ENCODE measurements around the gene ATP11A.
A peak's percentile ranks its signal among the peaks of the same experiment; 100 is the strongest.

Gene ATP11A

DNA sequence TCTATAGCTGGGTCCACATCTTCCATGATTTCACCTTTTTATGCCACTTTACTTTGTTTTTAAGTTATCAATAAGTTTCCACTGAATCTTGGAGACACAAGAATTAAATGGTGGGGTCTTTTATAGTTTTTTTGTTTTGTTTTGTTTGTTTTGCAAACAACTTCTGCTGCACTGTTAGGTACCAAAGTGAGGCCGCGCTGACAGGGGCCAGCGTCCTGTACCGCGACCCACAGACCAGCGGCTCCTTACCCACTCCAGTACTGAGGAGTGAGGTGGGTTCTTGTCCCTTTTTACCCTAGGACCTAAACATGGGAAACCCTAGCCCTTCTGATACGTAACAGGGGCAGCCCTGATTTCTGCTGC, 203.3 kb downstream of the ATP11A start:
- no peak overlapping the region for H3K4me3 Mint-ChIP-seq
- no peak overlapping the region for H3K27ac Mint-ChIP-seq
- no peak for DNase-seq
- peaks cover 74% of the 10 kb centered on the region for H3K27me3 Mint-ChIP-seq
- peaks cover 4% of the 10 kb centered on the region for H3K4me1 Mint-ChIP-seq
- no peaks in the 10 kb centered on the region for H3K36me3 Mint-ChIP-seq
- H3K9me3 Mint-ChIP-seq, result no peaks in the 10 kb centered on the region
- CTCF ChIA-PET, result interaction anchor here (0.6 to 1.2 kb wide), 2 partner anchors 19 to 498 kb away, joined by 3 read pairs; no protein-coding TSS in a partner anchor

DNA sequence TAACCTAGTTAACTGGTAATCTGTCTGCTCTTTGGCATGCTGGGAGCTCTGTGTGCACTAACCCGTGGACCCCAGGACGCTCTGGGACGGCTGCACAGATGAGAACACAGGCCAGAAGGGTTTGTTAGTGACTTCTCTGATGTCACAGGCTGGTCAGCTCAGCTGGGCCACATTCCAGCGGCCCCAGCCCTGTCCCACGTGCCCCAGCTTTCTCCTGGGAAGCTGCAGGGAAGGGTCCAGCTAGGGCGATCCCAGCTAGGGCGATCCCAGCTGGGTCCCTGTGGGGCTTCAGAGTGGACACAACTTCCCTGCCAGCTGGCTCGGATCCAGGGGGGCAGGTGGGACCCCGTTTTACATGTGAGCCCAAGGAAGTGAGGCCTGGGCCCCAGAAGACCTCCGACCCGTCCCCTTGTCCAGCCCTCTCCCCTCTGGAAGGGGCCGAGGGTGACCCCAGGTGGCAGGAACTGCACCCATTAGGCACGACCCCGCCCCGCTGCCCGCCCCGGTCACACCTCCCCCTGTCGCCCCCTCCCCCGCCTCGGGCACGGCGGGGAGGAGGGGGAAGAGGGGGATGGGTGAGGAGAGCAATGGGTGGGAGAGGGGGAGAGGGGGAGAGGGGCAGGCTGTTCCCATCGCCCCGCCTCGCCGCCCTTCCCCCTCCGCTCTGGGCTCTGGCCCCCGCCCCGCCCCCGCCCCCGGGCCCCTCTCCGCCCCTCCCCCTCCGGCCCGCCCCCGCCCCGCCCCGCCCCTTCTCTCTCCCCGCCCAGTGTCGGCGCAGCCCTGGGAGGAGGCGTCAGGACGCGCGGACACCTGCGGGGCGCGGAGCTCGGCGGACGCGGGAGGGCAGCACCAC, 204.0 kb downstream of the ATP11A start:
- H3K4me3 Mint-ChIP-seq, result no peak overlapping the region
- CTCF ChIA-PET, result interaction anchor here (0.6 to 1.2 kb wide), 2 partner anchors 19 to 497 kb away, joined by 3 read pairs; no protein-coding TSS in a partner anchor

GRCh38 chr13:112894423-112894672, 204.5 kb downstream of the ATP11A start:
- H3K27ac Mint-ChIP-seq, result no peak overlapping the region
- CTCF ChIA-PET, result no interaction called here
- no peak overlapping the region for H3K4me3 Mint-ChIP-seq
- H3K9me3 Mint-ChIP-seq, result no peaks in the 10 kb centered on the region
- peaks cover 4% of the 10 kb centered on the region for H3K4me1 Mint-ChIP-seq
- no peak for DNase-seq
- H3K36me3 Mint-ChIP-seq, result no peaks in the 10 kb centered on the region
- peaks cover 72% of the 10 kb centered on the region for H3K27me3 Mint-ChIP-seq

More for the DNA sequence above, 204.0 kb downstream of the ATP11A start:
- no peaks in the 10 kb centered on the region for H3K9me3 Mint-ChIP-seq
- peaks cover 4% of the 10 kb centered on the region for H3K4me1 Mint-ChIP-seq
- peaks cover 74% of the 10 kb centered on the region for H3K27me3 Mint-ChIP-seq
- H3K27ac Mint-ChIP-seq, result no peak overlapping the region
- no peaks in the 10 kb centered on the region for H3K36me3 Mint-ChIP-seq
- peak; percentile 58 for DNase-seq

- Mint-ChIP-seq H3K36me3 (no peaks in the 10 kb centered on the region), H3K27me3 (peaks cover 72% of the 10 kb centered on the region), H3K4me3 (peak overlapping the region; percentile 28), H3K27ac (no peak overlapping the region), H3K4me1 (peaks cover 4% of the 10 kb centered on the region), H3K9me3 (no peaks in the 10 kb centered on the region)
- peak; percentile 26 for DNase-seq
- CTCF ChIA-PET, result interaction anchor here (0.7 kb wide), 1 partner anchor 11 kb away, joined by 3 read pairs; no protein-coding TSS in a partner anchor
Measured at GRCh38 chr13:112894673-112895481, 205.0 kb downstream of the ATP11A start.

DNA sequence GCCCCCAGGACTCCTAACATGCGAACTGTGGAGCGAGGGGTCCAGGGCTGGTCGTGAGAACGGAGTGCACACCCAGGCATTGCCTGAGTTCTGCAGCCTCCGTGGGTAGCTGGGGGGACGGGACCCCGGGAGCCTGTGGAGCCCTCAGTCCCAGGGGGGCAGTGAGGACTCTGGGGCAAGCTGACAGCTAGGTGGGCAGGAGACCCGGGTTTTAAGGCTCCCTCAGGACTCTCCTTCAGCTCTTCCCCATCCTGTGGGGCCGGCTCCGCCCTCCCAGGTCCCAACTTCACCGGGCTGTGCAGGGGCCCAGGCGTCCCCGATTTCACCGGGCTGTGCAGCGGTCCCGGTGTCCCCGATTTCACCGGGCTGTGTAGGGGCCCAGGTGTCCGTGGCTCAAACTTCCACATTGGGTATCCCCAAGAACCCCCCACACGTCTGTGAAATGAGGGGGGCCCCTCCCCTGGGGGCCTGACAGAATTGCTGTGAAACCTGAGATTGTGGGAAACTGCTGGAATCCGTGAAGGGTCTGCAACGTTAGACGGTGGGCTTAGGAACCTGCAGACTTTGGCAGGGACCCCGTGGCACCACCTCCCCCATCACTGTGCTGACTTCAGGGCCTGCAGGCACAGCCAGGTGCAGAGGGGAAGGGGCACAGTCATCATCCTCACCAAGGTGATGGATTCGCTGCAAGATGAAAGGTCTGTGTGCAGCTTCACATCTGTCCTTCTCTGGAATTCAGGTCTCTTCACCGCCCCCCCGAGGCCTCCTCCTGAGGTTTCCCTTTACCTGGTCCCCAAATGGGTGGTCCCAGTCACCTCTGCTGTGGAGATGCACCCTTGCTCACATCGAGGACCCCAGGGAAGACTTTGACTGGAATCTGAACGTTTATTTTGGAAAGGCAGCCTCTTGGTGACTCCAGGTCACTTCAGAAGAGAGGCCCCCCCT, 206.0 kb downstream of the ATP11A start:
- H3K9me3 Mint-ChIP-seq, result no peaks in the 10 kb centered on the region
- peak; percentile 11 for DNase-seq
- H3K4me3 Mint-ChIP-seq, result no peak overlapping the region
- no peak overlapping the region for H3K27ac Mint-ChIP-seq
- H3K4me1 Mint-ChIP-seq, result peaks cover 4% of the 10 kb centered on the region
- no peaks in the 10 kb centered on the region for H3K36me3 Mint-ChIP-seq
- CTCF ChIA-PET, result interaction anchor here (0.7 kb wide), 1 partner anchor 12 kb away, joined by 3 read pairs; no protein-coding TSS in a partner anchor
- peaks cover 75% of the 10 kb centered on the region for H3K27me3 Mint-ChIP-seq

GRCh38 chr13:112896736-112897602, 207.1 kb downstream of the ATP11A start:
- DNase-seq, result no peak
- peaks cover 67% of the 10 kb centered on the region for H3K27me3 Mint-ChIP-seq
- CTCF ChIA-PET, result no interaction called here
- H3K4me3 Mint-ChIP-seq, result no peak overlapping the region
- H3K27ac Mint-ChIP-seq, result no peak overlapping the region
- peaks cover 4% of the 10 kb centered on the region for H3K4me1 Mint-ChIP-seq
- no peaks in the 10 kb centered on the region for H3K9me3 Mint-ChIP-seq
- no peaks in the 10 kb centered on the region for H3K36me3 Mint-ChIP-seq

- Mint-ChIP-seq H3K27me3 (peaks cover 61% of the 10 kb centered on the region), H3K27ac (no peak overlapping the region), H3K4me3 (no peak overlapping the region), H3K9me3 (no peaks in the 10 kb centered on the region), H3K36me3 (no peaks in the 10 kb centered on the region), H3K4me1 (peaks cover 4% of the 10 kb centered on the region)
- CTCF ChIA-PET, result no interaction called here
- no peak for DNase-seq
Measured at GRCh38 chr13:112897603-112897955, 207.7 kb downstream of the ATP11A start.

DNA sequence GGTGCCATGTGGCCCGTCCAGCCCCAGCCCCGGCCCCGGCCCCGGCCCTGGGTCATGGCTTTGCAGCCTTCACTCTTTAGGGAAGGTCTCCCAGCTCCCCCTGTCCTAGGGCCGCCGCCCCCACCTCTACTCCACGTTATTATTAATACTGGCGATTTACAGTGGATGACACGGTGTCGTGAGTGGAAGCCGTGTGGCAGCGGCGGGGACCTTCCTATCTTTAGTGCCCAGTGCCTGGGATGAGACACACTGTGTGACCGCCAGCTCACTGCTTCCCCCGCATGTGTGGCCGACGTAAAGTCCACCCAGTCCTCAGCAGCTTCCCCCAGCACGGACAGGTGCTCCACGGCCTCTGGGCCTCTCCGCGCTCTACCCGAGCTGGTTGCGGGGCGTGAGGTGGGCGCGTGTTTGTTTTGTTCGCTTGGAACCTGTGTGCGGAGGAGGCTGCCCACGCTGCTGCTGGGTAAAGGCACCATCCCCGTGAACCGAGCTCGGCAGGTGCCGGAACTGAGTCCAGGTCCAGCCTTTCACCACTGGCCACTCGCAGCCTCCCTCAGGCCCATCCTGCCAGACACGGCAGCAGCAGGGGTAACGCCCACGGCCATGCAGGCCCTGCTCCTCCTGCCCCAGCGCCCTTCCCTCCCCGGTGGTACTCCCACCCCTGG, 208.2 kb downstream of the ATP11A start:
- Mint-ChIP-seq H3K27ac (no peak overlapping the region), H3K27me3 (peaks cover 57% of the 10 kb centered on the region), H3K4me1 (peaks cover under 1% of the 10 kb centered on the region), H3K4me3 (no peak overlapping the region), H3K9me3 (no peaks in the 10 kb centered on the region), H3K36me3 (no peaks in the 10 kb centered on the region)
- CTCF ChIA-PET, result no interaction called here
- DNase-seq, result no peak

DNA sequence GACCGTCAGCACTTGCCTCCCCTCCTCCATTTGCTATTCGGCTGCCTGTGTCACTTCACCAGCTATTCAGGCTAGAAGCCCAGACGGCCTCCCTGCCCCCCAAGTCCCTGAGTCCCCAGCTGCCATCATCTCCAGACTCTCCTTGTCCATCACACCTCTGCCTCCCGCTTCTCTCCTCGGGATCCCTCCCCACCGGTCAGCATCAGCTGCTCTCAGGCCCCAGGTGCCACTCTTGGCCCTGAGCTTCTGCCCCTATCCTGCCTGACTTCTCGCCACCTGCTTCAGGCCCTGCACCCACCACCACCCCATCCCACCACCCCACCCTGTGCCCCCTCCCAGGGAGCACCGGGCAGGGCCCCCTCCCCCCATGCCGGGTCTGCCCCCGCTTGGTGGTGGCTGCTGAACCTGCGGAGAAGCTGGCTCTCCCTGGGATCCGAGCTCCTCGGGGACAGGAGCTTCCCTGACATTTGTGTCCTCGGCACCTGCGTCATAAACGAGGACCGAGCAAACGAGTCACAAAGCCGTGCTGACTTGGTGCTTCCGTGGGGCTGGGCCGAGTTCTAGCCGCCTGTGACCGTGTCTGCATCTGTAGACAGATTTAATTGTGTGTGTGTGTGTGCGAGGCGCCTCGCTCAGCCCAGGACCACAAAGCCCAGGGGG, 208.9 kb downstream of the ATP11A start:
- no peak for DNase-seq
- Mint-ChIP-seq H3K9me3 (no peaks in the 10 kb centered on the region), H3K27ac (no peak overlapping the region), H3K4me1 (no peaks in the 10 kb centered on the region), H3K36me3 (no peaks in the 10 kb centered on the region), H3K27me3 (peaks cover 53% of the 10 kb centered on the region), H3K4me3 (no peak overlapping the region)
- CTCF ChIA-PET, result no interaction called here

- DNase-seq, result no peak
- Mint-ChIP-seq H3K27ac (no peak overlapping the region), H3K9me3 (no peaks in the 10 kb centered on the region), H3K4me1 (no peaks in the 10 kb centered on the region), H3K4me3 (no peak overlapping the region), H3K36me3 (no peaks in the 10 kb centered on the region), H3K27me3 (peaks cover 49% of the 10 kb centered on the region)
- CTCF ChIA-PET, result no interaction called here
Measured at GRCh38 chr13:112899281-112900225, 209.7 kb downstream of the ATP11A start.

DNA sequence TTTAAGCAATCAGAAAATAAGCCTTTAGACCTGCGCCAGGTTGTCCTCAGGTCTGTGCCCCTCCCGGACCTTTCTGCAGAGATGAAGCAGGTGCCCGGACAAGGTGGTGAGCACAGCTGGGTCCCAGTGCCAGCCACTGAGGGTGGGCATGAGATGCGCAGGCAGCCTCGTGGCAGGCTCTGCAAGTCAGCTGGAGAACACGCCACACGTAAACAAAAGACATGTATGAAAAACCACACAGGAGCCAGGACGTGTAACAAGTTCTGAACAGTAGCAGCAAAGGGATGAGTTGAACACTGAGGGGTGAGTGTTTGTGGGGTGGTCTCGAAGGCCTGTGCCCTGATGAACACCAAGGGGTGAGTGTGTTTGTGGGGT, 210.4 kb downstream of the ATP11A start:
- no peak overlapping the region for H3K27ac Mint-ChIP-seq
- peaks cover 4% of the 10 kb centered on the region for H3K9me3 Mint-ChIP-seq
- no peaks in the 10 kb centered on the region for H3K4me1 Mint-ChIP-seq
- peaks cover 42% of the 10 kb centered on the region for H3K27me3 Mint-ChIP-seq
- H3K4me3 Mint-ChIP-seq, result no peak overlapping the region
- CTCF ChIA-PET, result no interaction called here
- no peak for DNase-seq
- peaks cover 2% of the 10 kb centered on the region for H3K36me3 Mint-ChIP-seq

DNA sequence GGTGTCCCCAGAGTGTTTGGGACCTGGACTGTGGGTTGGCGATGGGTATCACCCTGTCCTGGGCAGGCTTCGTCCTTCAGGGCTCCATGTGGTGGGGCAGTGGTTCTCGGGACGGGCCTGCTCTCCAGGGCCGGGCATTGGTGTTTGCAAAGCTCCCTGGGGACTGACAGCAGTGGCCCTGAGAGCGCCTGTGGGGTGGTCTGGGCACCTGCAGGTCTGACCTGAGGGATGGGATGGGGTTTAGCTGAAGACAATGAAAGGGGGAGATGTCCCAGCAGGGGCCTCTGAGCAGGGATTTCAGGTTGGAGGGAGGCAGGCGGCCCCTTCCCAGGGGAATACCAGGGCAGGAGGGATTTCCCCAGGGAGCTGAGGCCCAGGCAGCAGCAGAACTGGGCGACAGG, 210.9 kb downstream of the ATP11A start:
- Mint-ChIP-seq H3K4me1 (no peaks in the 10 kb centered on the region), H3K4me3 (no peak overlapping the region), H3K36me3 (peaks cover 2% of the 10 kb centered on the region), H3K9me3 (peaks cover 5% of the 10 kb centered on the region), H3K27me3 (peaks cover 37% of the 10 kb centered on the region), H3K27ac (no peak overlapping the region)
- no peak for DNase-seq
- CTCF ChIA-PET, result no interaction called here
